ENCODE data around the gene ANP32E. TPM values are rescaled to one million over a fixed set of nuclear protein-coding genes. Genes with fewer than 3 reads are reported as not detected.

ANP32E gene
- total and polyA plus RNA-seq, 3 donors from 2014 or later, result 8.9 to 11.8 (median 10.5) TPM

- 88 to 91% methylated on average over 7 of the region's 7 CpGs for WGBS, 2 donors
- DNase-seq, result no peak
- intact Hi-C loops (cut with DNase I; ENCODE audit: low total_unique reads), result no loop called here
Measured at GRCh38 chr1:150207281-150207971, 28.5 kb downstream of the ANP32E start.

GRCh38 chr1:150196417-150196816, 39.5 kb downstream of the ANP32E start:
- Histone ChIP-seq H3K27me3 (no peaks in the 10 kb centered on the region), H3K4me3 (no peak overlapping the region), H3K9me3 (no peaks in the 10 kb centered on the region), H3K36me3 (ENCODE audit: low read depth, missing control alignments) (no peaks in the 10 kb centered on the region), H3K27ac (no peak overlapping the region), H3K4me1 (no peaks in the 10 kb centered on the region)
- TF ChIP-seq CTCF (IDR thresholded peaks at IDR 0.05) (no peak), POLR2A (IDR thresholded peaks at IDR 0.05) (no peak)
- WGBS, 2 donors, result 85 to 91% methylated on average over 1 of the region's 1 CpG
- intact Hi-C loops (cut with DNase I; ENCODE audit: low total_unique reads), result no loop called here
- no peak for DNase-seq

More at GRCh38 chr1:150207281-150207971, 28.5 kb downstream of the ANP32E start:
- H3K27me3 ChIP-seq, result no peaks in the 10 kb centered on the region
- no peaks in the 10 kb centered on the region for H3K4me1 ChIP-seq
- H3K4me3 ChIP-seq, result no peak overlapping the region
- no peaks in the 10 kb centered on the region for H3K9me3 ChIP-seq
- no peak for TF ChIP-seq CTCF (IDR thresholded peaks at IDR 0.05)
- no peak for TF ChIP-seq POLR2A (IDR thresholded peaks at IDR 0.05)
- H3K36me3 ChIP-seq (ENCODE audit: low read depth, missing control alignments), result no peaks in the 10 kb centered on the region
- no peak overlapping the region for H3K27ac ChIP-seq

GRCh38 chr1:150194381-150195031, 41.4 kb downstream of the ANP32E start:
- no peak for DNase-seq
- no peaks in the 10 kb centered on the region for H3K27me3 ChIP-seq
- no peaks in the 10 kb centered on the region for H3K4me1 ChIP-seq
- 74 to 76% methylated on average over 4 of the region's 4 CpGs for WGBS, 2 donors
- no peak overlapping the region for H3K27ac ChIP-seq
- no peaks in the 10 kb centered on the region for H3K9me3 ChIP-seq
- H3K4me3 ChIP-seq, result no peak overlapping the region
- TF ChIP-seq POLR2A (IDR thresholded peaks at IDR 0.05) (no peak), CTCF (IDR thresholded peaks at IDR 0.05) (no peak)
- intact Hi-C loops (cut with DNase I; ENCODE audit: low total_unique reads), result no loop called here
- no peaks in the 10 kb centered on the region for H3K36me3 ChIP-seq (ENCODE audit: low read depth, missing control alignments)

GRCh38 chr1:150192012-150192411, 43.9 kb downstream of the ANP32E start:
- TF ChIP-seq POLR2A (IDR thresholded peaks at IDR 0.05), result no peak
- TF ChIP-seq CTCF (IDR thresholded peaks at IDR 0.05), result no peak
- no peak for DNase-seq
- Histone ChIP-seq H3K4me3 (no peak overlapping the region), H3K36me3 (ENCODE audit: low read depth, missing control alignments) (no peaks in the 10 kb centered on the region), H3K27me3 (no peaks in the 10 kb centered on the region), H3K27ac (no peak overlapping the region), H3K9me3 (no peaks in the 10 kb centered on the region), H3K4me1 (no peaks in the 10 kb centered on the region)
- intact Hi-C loops (cut with DNase I; ENCODE audit: low total_unique reads), result no loop called here
- WGBS, 2 donors, result 54 to 62% methylated on average over 2 of the region's 2 CpGs
